Measurements from ENCODE around the gene VSIG2.
A peak's percentile ranks its signal among the peaks of the same experiment; 100 is the strongest.

The VSIG2 gene

DNA sequence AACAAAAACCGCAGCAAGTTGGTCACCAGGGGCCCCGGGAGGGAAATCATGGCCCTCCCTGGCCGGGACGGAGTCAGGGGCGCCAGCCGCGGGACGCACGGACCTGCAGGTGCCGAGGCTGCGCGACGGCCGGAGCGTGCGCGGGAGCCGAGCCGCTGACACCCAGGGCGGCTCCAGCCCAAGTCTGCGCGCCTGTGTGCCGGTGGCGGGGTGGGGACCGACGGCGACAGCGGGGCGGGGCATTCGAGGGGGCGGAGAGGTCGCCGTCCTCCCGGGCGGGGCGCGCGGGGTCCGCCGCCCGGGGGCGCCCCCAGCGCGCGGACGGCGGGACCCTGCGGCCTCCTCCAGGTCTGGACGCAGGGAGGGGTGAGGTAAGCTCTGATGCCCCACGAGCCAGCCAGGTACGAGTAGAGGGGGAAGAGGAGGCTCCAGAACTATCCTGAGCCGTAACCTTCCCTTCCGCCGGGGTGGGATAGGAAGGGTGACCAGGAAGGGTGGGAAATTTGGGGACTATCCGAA lies 10.1 kb upstream of the VSIG2 start, which contains the start of gene ESAM:
Gene ESAM, minus strand, starts transcription at position 186 of the 519 bp plus-strand sequence. Its CDS starts 136 bp downstream, at position 50.
- TF ChIP-seq, protein P1, sequence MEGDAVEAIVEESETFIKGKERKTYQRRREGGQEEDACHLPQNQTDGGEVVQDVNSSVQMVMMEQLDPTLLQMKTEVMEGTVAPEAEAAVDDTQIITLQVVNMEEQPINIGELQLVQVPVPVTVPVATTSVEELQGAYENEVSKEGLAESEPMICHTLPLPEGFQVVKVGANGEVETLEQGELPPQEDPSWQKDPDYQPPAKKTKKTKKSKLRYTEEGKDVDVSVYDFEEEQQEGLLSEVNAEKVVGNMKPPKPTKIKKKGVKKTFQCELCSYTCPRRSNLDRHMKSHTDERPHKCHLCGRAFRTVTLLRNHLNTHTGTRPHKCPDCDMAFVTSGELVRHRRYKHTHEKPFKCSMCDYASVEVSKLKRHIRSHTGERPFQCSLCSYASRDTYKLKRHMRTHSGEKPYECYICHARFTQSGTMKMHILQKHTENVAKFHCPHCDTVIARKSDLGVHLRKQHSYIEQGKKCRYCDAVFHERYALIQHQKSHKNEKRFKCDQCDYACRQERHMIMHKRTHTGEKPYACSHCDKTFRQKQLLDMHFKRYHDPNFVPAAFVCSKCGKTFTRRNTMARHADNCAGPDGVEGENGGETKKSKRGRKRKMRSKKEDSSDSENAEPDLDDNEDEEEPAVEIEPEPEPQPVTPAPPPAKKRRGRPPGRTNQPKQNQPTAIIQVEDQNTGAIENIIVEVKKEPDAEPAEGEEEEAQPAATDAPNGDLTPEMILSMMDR (IDR thresholded peaks at IDR 0.05; ENCODE audit: low read depth, low read length) = no peak
- H3K4me3 ChIP-seq (ENCODE audit: low read depth, low read length) = peak within 1 kb of the TSS; percentile 54

DNA sequence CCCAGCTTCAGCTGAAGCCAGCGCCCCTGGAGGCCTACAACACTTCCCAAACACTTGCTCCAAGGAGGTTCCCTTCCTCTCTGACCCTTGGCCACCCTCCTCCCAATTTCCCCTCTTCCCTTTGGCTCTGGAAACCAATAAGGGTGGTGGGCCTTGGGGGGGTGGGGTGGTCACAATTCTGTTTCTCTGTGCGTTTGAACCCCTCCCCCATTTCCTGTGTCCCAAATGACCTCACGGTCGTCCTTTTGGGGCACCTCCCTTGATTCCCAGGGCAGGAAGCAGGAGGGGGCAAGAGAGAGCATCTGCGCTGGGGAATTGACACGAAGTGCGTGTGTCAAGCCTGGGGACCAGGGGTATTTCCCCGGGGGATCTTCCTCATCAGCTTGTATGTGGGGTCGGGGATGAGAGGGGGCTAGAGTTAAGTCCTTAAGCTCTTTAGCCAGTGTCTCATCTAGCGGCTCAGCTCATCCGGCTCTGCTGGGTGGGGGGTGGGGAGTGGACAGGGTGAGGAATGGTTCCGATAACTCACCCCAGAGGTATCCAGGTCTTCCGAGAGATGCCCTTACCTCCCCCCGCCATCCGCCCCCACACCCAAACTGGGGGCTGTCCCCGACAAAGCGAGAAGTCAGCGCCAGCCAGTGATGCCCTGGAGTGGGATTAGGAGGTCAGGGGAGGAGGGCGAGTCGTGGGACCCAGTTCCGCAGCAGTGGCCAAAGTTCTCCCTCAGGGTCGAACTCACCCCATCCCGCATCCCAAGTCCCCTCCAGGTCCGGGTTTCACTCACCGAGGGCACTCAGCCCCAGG lies 9.4 kb upstream of the VSIG2 start:
- peak overlapping the region; percentile 27 for H3K4me3 ChIP-seq (ENCODE audit: low read depth, low read length)
- TF ChIP-seq, protein P1 (IDR thresholded peaks at IDR 0.05; ENCODE audit: low read depth, low read length) = no peak

DNA sequence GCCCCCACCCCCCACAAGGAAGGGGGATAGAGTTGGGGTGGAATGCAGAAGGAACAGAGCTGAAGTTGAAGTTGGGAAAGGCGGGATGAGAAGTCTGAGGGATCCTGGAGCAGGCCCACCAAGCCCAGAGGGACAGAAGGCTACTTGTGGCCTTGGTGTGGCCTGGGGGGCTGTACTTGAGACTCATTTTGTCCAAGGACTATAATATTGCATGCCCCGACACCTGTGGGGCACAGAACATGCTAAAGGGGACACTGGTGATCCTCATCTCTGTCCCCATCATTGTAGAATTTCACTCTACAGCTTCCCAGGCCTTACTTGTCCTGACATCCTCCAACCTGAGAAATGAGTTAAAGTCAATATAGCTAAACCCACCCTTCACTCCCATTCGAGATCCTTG lies 8.8 kb upstream of the VSIG2 start:
- no peak overlapping the region for H3K4me3 ChIP-seq (ENCODE audit: low read depth, low read length)
- TF ChIP-seq, protein P1 (IDR thresholded peaks at IDR 0.05; ENCODE audit: low read depth, low read length) = no peak

DNA sequence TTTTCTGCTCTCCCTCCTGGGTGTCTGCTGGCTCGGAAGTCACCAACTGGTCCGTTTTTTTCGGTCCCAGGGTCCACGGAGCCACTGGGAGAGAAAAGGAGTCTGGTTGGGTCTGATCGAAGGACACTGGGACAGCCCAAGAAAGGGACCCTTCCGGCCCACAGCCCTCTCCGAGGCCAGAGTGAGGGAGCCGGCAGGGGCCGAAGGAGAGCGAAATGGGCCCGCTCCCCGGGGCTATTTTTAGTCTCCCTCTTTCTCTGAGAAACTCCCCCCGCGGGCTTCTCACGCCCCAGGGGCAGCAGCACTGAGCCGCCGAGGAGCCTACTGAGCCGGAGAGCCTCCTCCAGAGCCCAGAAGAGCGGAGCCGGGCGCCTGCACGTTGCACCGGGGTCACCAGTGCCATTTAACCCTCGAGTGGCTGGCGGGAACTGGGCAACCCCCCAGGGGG lies 8.2 kb upstream of the VSIG2 start:
- TF ChIP-seq, protein P1 (IDR thresholded peaks at IDR 0.05; ENCODE audit: low read depth, low read length) = no peak
- no peak overlapping the region for H3K4me3 ChIP-seq (ENCODE audit: low read depth, low read length)

GRCh38 chr11:124759266-124760204 lies 7.5 kb upstream of the VSIG2 start:
- TF ChIP-seq, protein P1 (IDR thresholded peaks at IDR 0.05; ENCODE audit: low read depth, low read length) = no peak
- no peak overlapping the region for H3K4me3 ChIP-seq (ENCODE audit: low read depth, low read length)

DNA sequence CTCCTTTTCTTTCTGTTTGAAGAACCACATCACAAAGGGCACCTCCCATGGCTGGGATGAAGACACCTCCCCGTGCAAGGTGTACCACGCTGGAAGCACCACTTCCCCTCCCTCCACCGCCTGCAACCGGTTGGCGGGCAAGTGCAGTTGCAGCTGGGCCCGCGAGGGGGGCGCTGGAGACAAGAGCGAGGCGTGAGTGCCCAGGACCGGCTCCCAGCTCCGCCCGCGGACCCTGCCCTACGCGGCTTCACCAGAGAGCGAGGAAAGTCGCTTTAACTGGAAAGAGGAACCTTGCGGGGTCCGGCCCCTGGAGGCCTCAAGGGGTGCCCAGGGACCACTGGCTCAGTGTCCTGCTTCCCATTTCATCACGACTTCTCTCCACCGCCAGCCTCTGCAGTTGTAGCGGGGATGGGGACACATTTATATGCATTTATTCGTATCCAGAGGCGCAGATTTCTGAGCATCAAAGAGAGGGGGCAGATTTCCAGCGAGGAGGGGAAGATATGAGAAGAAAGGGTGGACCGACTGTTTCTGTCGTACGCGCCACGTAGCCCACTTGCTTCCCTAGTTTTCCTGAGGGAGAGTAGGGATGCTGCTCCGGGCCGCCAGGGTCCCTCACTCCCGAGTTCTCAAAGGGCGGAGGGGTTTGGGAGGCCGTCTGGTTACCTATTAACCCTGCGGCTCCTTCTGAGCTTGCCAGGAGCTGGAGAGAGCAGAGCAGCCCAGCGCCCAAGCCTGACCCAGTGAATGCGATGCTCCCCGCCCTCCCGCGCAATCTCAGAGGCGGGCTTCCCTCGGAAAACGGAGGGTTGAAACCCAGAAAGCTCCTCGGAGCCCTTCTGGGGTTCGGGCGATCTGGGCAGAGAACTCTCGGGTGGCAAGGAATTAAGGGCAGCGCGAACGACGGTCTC lies 6.6 kb upstream of the VSIG2 start:
- peak overlapping the region; percentile 48 for H3K4me3 ChIP-seq (ENCODE audit: low read depth, low read length)
- TF ChIP-seq, protein P1 (IDR thresholded peaks at IDR 0.05; ENCODE audit: low read depth, low read length) = peak; percentile 74

Measured in WI38 (cell line).